Kidney capillary endothelial cell (primary cell): Measurements from ENCODE around the gene TAF11.
"Not testable (repeated sequence)": the region's sequence is repeated elsewhere in the genome, so short reads cannot be mapped to it uniquely, and the experiment has no call there.

Experiments
- DNase-seq: peaks from one replicate; pipeline ENCODE4 v3.0.0-alpha.2; 2018; ENCODE audit warnings: low spot score

TAF11 gene, protein sequence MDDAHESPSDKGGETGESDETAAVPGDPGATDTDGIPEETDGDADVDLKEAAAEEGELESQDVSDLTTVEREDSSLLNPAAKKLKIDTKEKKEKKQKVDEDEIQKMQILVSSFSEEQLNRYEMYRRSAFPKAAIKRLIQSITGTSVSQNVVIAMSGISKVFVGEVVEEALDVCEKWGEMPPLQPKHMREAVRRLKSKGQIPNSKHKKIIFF

GRCh38 chr6:34887753-34888513 lies at the start of gene TAF11:
Gene TAF11, minus strand, starts transcription at chr6:34888042. Its CDS starts 85 bp downstream, at chr6:34887957.
- peak; percentile 90 for DNase-seq

DNA sequence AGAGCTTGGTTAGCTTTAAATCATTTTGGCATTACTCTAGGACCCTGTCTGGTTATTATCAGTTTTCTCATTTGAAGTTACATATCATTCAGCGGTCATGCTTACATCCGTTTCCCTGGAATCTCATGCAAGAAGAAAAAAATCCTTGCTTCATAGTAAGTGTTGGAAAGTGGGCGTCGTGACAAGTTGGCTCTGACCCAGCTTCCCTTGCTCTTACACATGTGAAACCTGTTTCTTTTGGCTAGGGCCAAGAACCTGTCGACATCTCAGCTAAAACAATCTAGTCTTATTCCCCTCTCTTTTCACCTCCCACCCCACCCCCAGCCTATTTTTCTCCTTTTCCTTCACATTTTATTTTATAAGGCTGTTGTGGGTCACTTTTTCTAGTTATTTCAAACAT lies 46.7 kb upstream of the TAF11 start:
- DNase-seq = no peak

GRCh38 chr6:34932202-34932601 lies 44.4 kb upstream of the TAF11 start:
- DNase-seq = not testable (repeated sequence)

GRCh38 chr6:34930221-34930620 lies 42.4 kb upstream of the TAF11 start:
- DNase-seq = no peak

- no peak for DNase-seq
Measured at GRCh38 chr6:34929241-34929978, 41.6 kb upstream of the TAF11 start.

DNA sequence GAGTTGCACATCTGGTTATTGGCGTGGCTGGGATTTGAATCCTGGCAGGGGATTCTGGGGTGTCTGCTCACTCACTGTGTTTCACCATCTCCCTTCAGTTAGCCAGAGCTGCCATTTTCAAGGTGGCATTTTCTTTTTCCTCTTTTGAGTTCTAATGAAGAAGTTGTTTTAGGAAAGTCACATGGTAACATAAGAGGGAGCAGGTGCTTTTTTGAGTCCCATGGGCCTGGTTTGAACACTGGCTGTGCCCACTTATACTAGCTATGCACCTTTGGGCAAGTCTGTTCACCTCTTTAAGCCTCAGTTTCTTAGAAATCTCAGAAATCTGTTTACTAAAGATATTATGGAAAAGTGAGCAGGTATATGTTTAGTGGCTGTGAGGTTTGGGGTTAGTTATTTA lies 40.9 kb upstream of the TAF11 start:
- no peak for DNase-seq

GRCh38 chr6:34928220-34928619 lies 40.4 kb upstream of the TAF11 start:
- no peak for DNase-seq

- DNase-seq = peak; percentile 32
Measured at GRCh38 chr6:34926655-34927054, 38.8 kb upstream of the TAF11 start.

DNA sequence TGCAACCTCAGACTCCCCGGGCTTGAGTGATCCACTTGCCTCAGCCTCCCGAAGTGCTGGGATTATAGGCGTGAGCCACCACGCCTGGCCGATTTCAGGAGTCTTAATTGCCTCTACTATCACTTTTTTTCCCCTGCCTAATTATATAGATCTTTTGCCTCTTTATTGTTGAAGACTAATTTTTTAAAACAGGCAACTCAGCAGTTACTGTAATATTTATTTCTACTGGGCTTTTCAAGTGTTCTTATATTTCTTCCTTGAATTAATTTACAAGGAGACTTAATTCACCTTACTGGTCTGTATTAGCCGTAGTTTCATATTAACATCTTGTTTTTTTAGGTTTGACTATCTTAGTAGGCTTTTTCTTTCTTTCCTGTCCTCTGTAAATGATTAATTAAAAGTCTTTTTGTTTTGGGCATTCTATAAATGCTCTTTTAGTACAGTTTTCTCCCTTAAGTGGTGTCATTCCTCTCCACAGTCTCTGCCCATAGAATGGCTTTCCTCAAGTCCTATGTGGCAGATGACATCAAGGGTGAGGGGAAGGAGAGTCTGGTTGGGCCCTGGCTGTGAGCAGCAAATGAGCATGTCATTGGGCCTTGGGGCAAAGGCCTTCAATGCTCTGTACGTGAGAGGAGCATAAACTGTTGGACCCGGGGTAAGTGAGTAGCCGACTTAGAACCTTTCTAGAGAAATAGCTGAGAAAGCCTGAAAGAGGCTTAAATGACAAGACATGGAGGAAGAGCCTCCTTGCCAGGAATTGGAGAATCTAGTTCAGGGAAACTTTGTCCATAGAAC lies 37.2 kb upstream of the TAF11 start:
- DNase-seq = no peak

DNA sequence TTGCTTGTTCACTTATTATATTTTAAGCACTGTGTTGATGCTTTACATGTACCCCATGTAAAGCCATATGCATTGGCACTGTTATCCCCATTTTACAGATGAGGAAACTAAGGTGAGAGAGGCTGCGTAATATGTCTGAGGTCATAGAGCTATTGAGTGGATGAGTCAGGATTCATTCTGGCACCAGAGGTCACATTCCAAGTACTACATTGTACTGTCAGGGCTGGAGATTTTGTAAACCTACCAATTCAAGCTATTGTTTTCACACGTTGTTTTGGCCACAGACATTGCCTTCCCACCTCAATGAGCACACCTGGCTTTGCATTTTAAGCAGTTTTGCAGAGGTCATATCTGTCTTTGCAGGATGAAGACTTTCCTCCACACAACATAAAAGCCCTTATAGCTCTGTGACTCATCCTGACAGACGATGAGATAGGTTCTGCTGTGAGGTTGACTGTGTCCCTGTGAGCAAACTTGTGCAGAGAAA lies 34.4 kb upstream of the TAF11 start:
- DNase-seq = peak; percentile 47

DNA sequence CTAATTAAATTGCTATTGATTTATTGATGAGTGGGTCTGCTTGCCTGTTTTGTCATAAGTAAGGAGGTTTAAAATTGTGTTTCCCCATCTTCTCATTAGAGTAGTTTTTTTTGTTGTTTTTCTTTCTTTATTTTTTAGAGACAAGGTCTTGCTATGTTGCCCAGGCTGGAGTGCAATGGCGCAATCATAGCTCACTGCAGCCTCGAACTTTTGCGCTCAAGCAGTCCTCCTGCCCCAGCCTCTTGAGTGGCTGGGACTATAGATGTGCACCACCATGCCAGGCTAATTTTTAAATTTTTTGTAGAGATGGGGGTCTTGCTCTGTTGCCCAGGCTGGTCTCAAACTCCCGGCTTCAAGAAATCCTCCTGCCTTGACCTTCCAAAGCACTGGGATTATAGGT lies 32.3 kb upstream of the TAF11 start:
- DNase-seq = no peak

GRCh38 chr6:34919651-34920050 lies 31.8 kb upstream of the TAF11 start:
- peak; percentile 94 for DNase-seq

DNA sequence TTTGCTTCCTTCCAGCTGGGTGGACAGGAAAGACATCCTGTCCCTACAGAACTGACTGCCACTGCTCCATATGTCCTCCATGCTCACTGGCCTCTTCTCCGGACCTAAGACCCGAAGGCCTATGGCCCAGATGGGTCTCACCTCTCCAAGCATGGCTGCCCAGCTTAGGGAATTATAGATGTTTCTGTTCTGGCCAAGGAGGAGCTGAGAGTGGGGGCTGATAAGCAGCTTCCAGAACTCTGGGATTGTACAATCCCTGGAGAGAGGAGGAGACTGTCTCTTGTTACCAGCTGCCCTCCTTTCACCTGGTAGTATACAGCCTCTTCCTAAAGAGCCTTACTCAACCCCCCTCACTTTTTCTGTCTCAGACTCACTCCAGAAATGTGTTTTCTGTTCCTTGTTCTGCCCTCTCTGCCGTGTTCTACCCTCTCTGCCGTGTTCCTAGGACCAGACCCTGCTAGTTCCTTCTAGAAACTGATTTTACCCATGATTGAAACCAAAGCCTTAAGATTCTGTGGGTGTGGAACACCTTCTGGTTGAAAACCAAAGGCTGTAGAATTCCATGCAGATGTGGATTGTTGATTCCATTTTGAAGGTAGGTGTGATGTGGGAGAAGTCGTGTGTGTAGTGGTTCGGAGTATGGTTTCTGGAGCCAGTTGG lies 29.9 kb upstream of the TAF11 start:
- DNase-seq = no peak

DNA sequence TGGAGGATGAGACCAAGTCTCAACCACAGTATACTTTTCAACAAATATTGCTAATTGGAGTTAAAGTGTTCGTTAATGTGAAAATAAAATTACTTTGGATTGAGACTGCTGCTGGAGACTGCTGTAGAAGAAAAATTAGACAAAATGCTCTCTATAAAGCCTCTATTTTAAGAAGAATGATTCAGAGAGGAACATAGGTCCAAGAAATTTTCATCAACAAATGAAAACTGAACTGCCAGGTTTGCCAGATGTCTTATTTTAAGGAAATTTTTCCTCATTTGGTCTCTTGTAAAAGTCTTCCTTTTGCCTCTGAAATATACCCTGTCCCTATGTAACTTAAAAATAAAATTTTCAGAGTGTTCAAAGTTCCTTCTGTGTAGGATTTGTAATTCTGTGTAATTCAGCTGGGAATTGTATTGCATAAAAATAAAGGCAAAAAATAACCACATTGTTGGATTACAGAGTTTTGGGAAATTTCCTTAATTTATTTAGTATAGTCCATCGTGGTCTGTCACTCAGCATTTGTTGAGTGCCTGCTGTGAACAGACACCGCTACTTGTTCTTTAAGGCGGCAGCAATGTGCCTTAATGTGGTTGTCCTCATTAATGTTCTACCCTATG lies 28.6 kb upstream of the TAF11 start:
- no peak for DNase-seq

- no peak for DNase-seq
Measured at GRCh38 chr6:34914358-34914757, 26.5 kb upstream of the TAF11 start.

GRCh38 chr6:34912715-34913464 lies 25.0 kb upstream of the TAF11 start:
- no peak for DNase-seq

- no peak for DNase-seq
Measured at GRCh38 chr6:34911822-34912221, 24.0 kb upstream of the TAF11 start.

- DNase-seq = no peak
Measured at GRCh38 chr6:34909320-34909883, 21.6 kb upstream of the TAF11 start.

- no peak for DNase-seq
Measured at GRCh38 chr6:34908194-34908593, 20.4 kb upstream of the TAF11 start.

DNA sequence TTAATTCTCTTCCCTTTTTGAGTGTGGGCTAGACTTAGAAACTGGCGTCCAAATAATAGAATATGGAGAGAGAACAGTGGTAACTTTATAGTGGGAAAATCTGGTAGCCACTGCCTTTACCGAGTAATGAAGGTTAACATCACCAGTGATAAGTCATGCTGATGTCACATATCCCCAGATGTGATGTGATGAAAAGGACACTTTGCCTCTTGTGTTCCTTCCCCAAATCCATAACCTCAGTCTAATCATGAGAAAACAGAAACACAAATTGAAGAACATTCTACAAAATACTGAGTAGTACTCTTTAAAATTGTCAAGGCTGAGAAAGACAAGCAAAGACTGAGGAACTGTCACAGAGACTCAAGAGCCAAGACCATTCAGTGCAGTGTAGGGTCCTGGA lies 19.0 kb upstream of the TAF11 start:
- DNase-seq = no peak
